ENCODE measurements around the gene SMIM38. TPM values are rescaled to one million over a fixed set of nuclear protein-coding genes. Genes with fewer than 3 reads are reported as not detected.
A peak's percentile ranks its signal among the peaks of the same experiment; 100 is the strongest.

SMIM38 gene
- total and polyA plus RNA-seq, 5 donors from 2014 or later: 0.07 to 1.3 (median 0.11) TPM; not detected in 2

DNA sequence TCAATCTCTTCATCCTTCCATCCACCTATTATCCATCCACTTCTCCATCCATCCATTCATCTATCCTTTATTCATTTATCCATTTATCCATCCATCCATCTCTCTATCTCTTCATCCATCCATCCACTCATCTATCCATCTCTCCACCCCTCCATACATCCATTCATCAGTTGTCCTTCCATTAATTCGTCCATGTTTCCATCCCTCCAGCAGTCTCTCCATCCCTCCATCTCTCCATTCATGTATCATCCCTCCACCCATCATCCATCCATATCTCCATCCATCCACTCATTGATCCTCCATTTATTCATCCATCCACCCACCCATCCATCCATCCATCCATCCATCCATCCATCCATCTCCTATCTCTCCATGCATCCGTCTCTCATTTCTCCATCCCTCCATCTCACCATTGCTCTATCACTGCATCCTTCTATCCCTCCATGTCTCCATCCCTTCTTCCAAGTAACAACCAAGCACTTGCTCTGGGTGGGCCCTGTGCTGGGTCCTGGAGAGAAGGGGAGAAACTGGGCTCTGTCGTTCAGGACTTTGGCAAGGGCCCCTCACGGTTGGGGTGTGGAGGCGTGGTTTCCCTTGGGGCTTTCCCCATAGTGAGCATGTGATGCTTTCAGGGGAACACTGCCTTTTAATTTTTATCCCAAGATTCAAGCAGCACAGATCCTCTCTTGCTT lies 43.3 kb downstream of the SMIM38 start:
- H3K4me1 Mint-ChIP-seq: no peaks in the 10 kb centered on the region
- ATAC-seq (ENCODE audit: low read depth in 2 of 2): no peak
- no peak for DNase-seq
- Histone ChIP-seq H3K27me3 (ENCODE audit: control insufficient read depth, insufficient read depth, low read length) (no peaks in the 10 kb centered on the region), H3K27ac (ENCODE audit: insufficient read depth, low read length, poor library complexity, severe bottlenecking) (no peak overlapping the region), H3K4me1 (ENCODE audit: control insufficient read depth, insufficient read depth, low read length, poor library complexity, severe bottlenecking) (no peaks in the 10 kb centered on the region), H3K36me3 (ENCODE audit: control insufficient read depth, insufficient read depth, low read length) (no peaks in the 10 kb centered on the region), H3K9me3 (ENCODE audit: control insufficient read depth in 2 of 2, low read length in 2 of 2) (no peaks in the 10 kb centered on the region), H3K4me3 (ENCODE audit: low read depth, low read length) (no peak overlapping the region)
- peaks cover 0 to 10% (median 2%) of the 10 kb centered on the region in 7 donors for H3K9me3 Mint-ChIP-seq
- H3K27ac Mint-ChIP-seq: peak overlapping the region in 1 of 3 donors; percentile 12
- H3K4me3 Mint-ChIP-seq: no peak overlapping the region
- peaks cover 5% of the 10 kb centered on the region for H3K36me3 Mint-ChIP-seq
- no peaks in the 10 kb centered on the region for H3K27me3 Mint-ChIP-seq

DNA sequence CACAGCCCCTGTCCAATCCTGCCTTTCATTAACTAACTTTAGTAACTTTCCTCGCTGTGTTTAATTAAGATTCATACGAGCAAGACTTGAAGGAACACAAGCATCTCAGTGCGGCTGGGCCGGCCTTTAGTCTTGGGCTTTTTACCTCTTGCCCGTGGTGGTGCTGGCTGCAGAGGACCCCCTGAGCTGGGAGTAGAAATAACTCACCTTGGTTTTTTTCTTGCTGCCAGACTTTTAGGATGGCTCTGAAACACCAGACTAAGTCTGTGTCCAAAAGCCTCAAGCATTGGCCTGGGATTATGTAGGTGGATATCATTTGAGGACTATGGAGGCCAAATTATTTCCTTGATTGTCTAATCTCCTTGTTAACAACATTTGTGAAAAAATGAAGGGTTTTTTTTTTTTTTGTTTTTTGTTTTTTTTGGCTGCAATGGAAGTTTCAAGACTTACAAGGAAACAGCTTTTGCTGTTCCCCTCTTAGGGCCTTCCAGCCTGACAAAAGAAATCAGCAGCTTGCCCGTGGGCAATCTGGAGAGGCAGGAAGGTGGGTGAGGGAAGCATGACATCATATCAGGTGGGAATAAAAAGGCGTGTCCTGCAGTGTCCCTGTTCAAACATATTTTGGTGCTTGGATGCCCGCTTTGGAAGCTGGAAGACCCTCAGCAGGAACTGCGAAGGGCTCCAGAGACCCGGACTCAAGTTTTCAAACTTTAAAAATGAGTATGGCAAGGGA lies 44.0 kb downstream of the SMIM38 start:
- Mint-ChIP-seq H3K4me3 (no peak overlapping the region), H3K27me3 (no peaks in the 10 kb centered on the region), H3K4me1 (no peaks in the 10 kb centered on the region), H3K27ac (peak overlapping the region in 1 of 3 donors; percentile 12), H3K9me3 (peaks cover 0 to 4% (median 0%) of the 10 kb centered on the region in 7 donors), H3K36me3 (peaks cover 2% of the 10 kb centered on the region)
- H3K27ac ChIP-seq (ENCODE audit: insufficient read depth, low read length, poor library complexity, severe bottlenecking): no peak overlapping the region
- H3K36me3 ChIP-seq (ENCODE audit: control insufficient read depth, insufficient read depth, low read length): no peaks in the 10 kb centered on the region
- H3K4me3 ChIP-seq (ENCODE audit: low read depth, low read length): no peak overlapping the region
- DNase-seq (no peak), ATAC-seq (ENCODE audit: low read depth in 2 of 2) (no peak)
- H3K27me3 ChIP-seq (ENCODE audit: control insufficient read depth, insufficient read depth, low read length): no peaks in the 10 kb centered on the region
- no peaks in the 10 kb centered on the region for H3K9me3 ChIP-seq (ENCODE audit: control insufficient read depth in 2 of 2, low read length in 2 of 2)
- no peaks in the 10 kb centered on the region for H3K4me1 ChIP-seq (ENCODE audit: control insufficient read depth, insufficient read depth, low read length, poor library complexity, severe bottlenecking)

DNA sequence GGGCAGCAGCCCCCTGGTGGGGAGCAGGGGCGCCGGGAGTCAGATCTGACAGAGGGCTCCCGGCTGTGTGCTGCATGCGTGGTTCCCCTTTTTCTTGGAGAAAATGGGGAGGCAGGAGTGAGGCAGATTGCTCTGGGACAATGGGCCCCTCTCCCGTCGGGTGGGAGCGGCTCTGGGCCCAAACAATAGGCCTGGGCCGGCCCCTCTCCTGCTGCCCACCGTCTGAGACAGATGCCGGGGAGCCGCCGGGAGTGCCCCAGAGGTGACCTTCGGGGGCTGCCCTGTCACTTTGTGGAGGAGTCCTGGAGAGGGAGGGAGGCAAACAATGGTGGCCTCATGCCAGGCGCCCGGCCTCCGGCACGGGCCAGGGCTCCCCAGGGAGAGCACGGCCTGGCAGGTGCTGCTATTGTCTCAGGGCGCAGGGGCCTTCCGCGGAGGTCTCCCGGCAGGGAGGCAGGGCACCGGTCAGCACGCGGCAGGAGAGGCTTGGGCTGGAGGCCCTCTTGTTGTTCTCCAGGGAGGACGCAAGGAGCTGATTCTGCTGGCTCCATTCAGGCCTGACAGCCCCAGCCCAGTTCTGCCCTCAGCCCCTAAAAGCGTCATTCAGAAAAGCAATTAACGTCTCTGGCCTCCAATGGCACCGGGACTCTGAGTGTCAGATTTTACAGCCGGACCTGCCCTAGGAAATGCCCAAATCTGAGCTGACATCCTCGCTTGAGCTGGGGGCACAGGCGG lies 44.8 kb downstream of the SMIM38 start:
- no peak for DNase-seq
- H3K9me3 ChIP-seq (ENCODE audit: control insufficient read depth in 2 of 2, low read length in 2 of 2): no peaks in the 10 kb centered on the region
- no peaks in the 10 kb centered on the region for H3K9me3 Mint-ChIP-seq
- no peaks in the 10 kb centered on the region for H3K4me1 ChIP-seq (ENCODE audit: control insufficient read depth, insufficient read depth, low read length, poor library complexity, severe bottlenecking)
- H3K36me3 Mint-ChIP-seq: no peaks in the 10 kb centered on the region
- H3K4me3 ChIP-seq (ENCODE audit: low read depth, low read length): no peak overlapping the region
- no peaks in the 10 kb centered on the region for H3K4me1 Mint-ChIP-seq
- H3K27me3 Mint-ChIP-seq: no peaks in the 10 kb centered on the region
- no peaks in the 10 kb centered on the region for H3K36me3 ChIP-seq (ENCODE audit: control insufficient read depth, insufficient read depth, low read length)
- H3K4me3 Mint-ChIP-seq: no peak overlapping the region
- no peak overlapping the region for H3K27ac Mint-ChIP-seq
- ATAC-seq (ENCODE audit: low read depth in 2 of 2): no peak
- no peaks in the 10 kb centered on the region for H3K27me3 ChIP-seq (ENCODE audit: control insufficient read depth, insufficient read depth, low read length)
- no peak overlapping the region for H3K27ac ChIP-seq (ENCODE audit: insufficient read depth, low read length, poor library complexity, severe bottlenecking)

DNA sequence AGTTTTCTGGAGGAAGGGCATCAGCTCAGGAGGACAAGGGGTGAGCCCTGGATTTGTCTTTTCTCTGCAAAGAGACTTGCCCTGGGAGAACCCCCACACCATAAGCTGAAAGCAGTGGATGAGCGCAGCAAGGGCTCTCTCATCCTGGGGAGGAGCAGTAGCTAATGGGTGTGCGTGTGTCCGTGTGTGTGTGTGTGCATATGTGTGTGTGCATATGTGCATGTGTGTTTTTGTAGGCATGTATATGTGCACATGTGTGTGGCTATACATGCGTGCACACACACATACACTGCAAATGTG lies 45.3 kb downstream of the SMIM38 start:
- ATAC-seq (ENCODE audit: low read depth in 2 of 2) (no peak), DNase-seq (no peak)
- H3K36me3 Mint-ChIP-seq: no peaks in the 10 kb centered on the region
- no peaks in the 10 kb centered on the region for H3K4me1 Mint-ChIP-seq
- H3K27me3 Mint-ChIP-seq: no peaks in the 10 kb centered on the region
- Histone ChIP-seq H3K9me3 (ENCODE audit: control insufficient read depth in 2 of 2, low read length in 2 of 2) (no peaks in the 10 kb centered on the region), H3K4me1 (ENCODE audit: control insufficient read depth, insufficient read depth, low read length, poor library complexity, severe bottlenecking) (no peaks in the 10 kb centered on the region), H3K27ac (ENCODE audit: insufficient read depth, low read length, poor library complexity, severe bottlenecking) (no peak overlapping the region), H3K36me3 (ENCODE audit: control insufficient read depth, insufficient read depth, low read length) (no peaks in the 10 kb centered on the region), H3K4me3 (ENCODE audit: low read depth, low read length) (no peak overlapping the region), H3K27me3 (ENCODE audit: control insufficient read depth, insufficient read depth, low read length) (no peaks in the 10 kb centered on the region)
- no peak overlapping the region for H3K4me3 Mint-ChIP-seq
- H3K9me3 Mint-ChIP-seq: no peaks in the 10 kb centered on the region
- no peak overlapping the region for H3K27ac Mint-ChIP-seq

DNA sequence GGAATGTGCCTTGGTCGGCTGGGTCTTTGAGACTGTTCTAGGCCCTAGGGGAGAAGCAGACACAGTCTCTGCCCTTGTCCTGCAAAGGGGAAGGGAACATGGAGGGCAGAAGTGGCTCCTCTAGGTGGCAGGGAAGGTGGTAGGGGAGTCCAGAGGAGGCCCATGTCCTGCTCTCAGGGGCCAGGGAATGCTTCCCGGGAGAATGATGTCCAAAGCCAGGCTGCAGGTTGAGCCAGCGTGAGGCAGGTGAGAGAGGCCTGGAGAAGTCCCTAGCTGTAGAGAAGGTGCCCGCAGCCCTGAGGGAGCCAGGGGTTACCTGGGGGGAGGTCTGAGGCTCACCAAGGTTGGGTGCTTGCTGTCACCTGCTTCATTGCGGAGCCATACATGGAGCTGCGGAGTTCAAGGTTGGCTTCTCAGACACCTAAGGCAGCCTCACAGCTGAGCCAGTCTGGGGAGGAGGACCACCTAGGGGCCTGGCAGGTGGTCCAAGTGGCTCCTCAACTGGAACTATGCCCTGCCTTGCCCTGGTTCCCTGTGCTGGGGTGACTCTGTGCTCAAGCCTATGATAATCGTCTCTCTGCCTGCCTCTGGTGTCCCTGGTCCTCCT lies 46.1 kb downstream of the SMIM38 start:
- no peaks in the 10 kb centered on the region for H3K4me1 ChIP-seq (ENCODE audit: control insufficient read depth, insufficient read depth, low read length, poor library complexity, severe bottlenecking)
- ATAC-seq (ENCODE audit: low read depth in 2 of 2) (no peak), DNase-seq (no peak)
- H3K4me3 ChIP-seq (ENCODE audit: low read depth, low read length): no peak overlapping the region
- peaks cover 3% of the 10 kb centered on the region for H3K27me3 Mint-ChIP-seq
- no peaks in the 10 kb centered on the region for H3K4me1 Mint-ChIP-seq
- no peaks in the 10 kb centered on the region for H3K27me3 ChIP-seq (ENCODE audit: control insufficient read depth, insufficient read depth, low read length)
- no peaks in the 10 kb centered on the region for H3K36me3 ChIP-seq (ENCODE audit: control insufficient read depth, insufficient read depth, low read length)
- no peak overlapping the region for H3K27ac Mint-ChIP-seq
- no peak overlapping the region for H3K27ac ChIP-seq (ENCODE audit: insufficient read depth, low read length, poor library complexity, severe bottlenecking)
- H3K36me3 Mint-ChIP-seq: no peaks in the 10 kb centered on the region
- H3K4me3 Mint-ChIP-seq: no peak overlapping the region
- no peaks in the 10 kb centered on the region for H3K9me3 Mint-ChIP-seq
- H3K9me3 ChIP-seq (ENCODE audit: control insufficient read depth in 2 of 2, low read length in 2 of 2): no peaks in the 10 kb centered on the region

DNA sequence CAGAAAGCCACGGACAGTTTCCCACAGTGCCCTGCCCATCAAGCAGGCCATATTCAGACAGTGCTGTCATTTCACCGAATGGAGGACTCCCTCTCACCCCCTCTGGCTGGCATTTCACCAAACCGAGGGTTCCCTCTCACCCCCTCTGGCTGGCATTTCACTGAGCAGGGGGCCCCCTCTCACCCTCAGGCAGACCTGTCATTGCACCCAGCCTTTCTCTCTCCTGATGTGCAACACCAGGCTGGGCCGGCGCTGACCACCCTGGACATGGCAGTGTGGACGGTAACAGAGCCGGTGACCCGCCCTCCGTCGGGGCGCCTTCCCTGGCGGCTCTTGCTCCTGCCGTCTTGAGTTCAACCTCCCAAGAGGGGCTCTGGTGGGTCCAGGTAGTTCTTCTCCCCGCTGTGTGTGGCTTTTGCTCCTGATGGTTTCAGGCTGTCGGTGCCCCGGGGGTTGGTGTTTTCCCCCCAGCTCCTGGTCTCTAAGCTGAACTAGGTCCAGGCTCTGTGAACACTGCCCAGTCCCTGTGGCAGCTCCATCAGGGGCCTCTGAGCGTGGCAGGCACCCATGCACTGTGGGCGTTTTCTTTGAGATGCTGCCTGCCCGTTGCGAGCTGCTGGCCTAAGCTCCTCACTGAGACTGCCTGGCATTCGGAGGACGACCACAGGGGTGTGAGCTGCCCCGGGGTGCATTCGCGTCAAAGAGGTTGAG lies 46.9 kb downstream of the SMIM38 start:
- H3K27ac ChIP-seq (ENCODE audit: insufficient read depth, low read length, poor library complexity, severe bottlenecking): no peak overlapping the region
- no peaks in the 10 kb centered on the region for H3K36me3 ChIP-seq (ENCODE audit: control insufficient read depth, insufficient read depth, low read length)
- H3K27me3 ChIP-seq (ENCODE audit: control insufficient read depth, insufficient read depth, low read length): no peaks in the 10 kb centered on the region
- Mint-ChIP-seq H3K27me3 (peaks cover 5% of the 10 kb centered on the region), H3K4me1 (no peaks in the 10 kb centered on the region), H3K36me3 (no peaks in the 10 kb centered on the region), H3K4me3 (no peak overlapping the region), H3K27ac (no peak overlapping the region), H3K9me3 (peaks cover 0 to 1% (median 0%) of the 10 kb centered on the region in 7 donors)
- no peaks in the 10 kb centered on the region for H3K9me3 ChIP-seq (ENCODE audit: control insufficient read depth in 2 of 2, low read length in 2 of 2)
- ATAC-seq (ENCODE audit: low read depth in 2 of 2) (no peak), DNase-seq (no peak)
- no peaks in the 10 kb centered on the region for H3K4me1 ChIP-seq (ENCODE audit: control insufficient read depth, insufficient read depth, low read length, poor library complexity, severe bottlenecking)
- no peak overlapping the region for H3K4me3 ChIP-seq (ENCODE audit: low read depth, low read length)

DNA sequence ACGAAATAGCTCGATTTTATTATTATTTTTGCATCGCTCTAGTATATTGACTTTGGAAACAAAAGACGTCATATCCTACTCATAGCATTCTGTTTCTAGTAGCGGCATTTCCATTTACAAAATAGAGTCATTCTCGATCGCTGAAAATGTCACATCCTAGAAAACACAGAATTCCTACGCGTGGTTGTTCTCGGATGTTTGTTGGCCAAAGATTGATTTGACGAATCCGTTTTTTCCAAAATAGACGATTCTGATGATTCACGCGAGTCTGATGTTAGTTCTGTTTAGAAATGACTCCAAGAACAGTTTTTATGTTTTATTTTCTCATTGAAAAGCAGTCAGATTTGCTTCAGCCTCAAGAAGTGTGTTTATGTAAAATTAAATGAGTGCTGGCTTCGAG lies 47.6 kb downstream of the SMIM38 start:
- peaks cover 5% of the 10 kb centered on the region for H3K27me3 Mint-ChIP-seq
- H3K4me1 ChIP-seq (ENCODE audit: control insufficient read depth, insufficient read depth, low read length, poor library complexity, severe bottlenecking): no peaks in the 10 kb centered on the region
- H3K27ac Mint-ChIP-seq: no peak overlapping the region
- H3K9me3 ChIP-seq (ENCODE audit: control insufficient read depth in 2 of 2, low read length in 2 of 2): no peaks in the 10 kb centered on the region
- no peak for ATAC-seq (ENCODE audit: low read depth in 2 of 2)
- H3K27ac ChIP-seq (ENCODE audit: insufficient read depth, low read length, poor library complexity, severe bottlenecking): no peak overlapping the region
- peaks cover 0 to 1% (median 0%) of the 10 kb centered on the region in 7 donors for H3K9me3 Mint-ChIP-seq
- no peak for DNase-seq
- no peaks in the 10 kb centered on the region for H3K36me3 Mint-ChIP-seq
- no peaks in the 10 kb centered on the region for H3K36me3 ChIP-seq (ENCODE audit: control insufficient read depth, insufficient read depth, low read length)
- no peak overlapping the region for H3K4me3 ChIP-seq (ENCODE audit: low read depth, low read length)
- no peaks in the 10 kb centered on the region for H3K4me1 Mint-ChIP-seq
- H3K4me3 Mint-ChIP-seq: no peak overlapping the region
- no peaks in the 10 kb centered on the region for H3K27me3 ChIP-seq (ENCODE audit: control insufficient read depth, insufficient read depth, low read length)
